Chondrocyte (in vitro differentiated cells): ENCODE results near the gene SALL1. TPM values are rescaled to one million over a fixed set of nuclear protein-coding genes. Genes with fewer than 3 reads are reported as not detected.

ENCODE experiments used
- DNase-seq: peaks from one replicate; pipeline ENCODE4 v3.0.0; 2021; ENCODE audit warnings: mixed read lengths, low spot score
- H3K27ac Mint-ChIP-seq: one replicate; pipeline ENCODE4 v1.8.0; 2021; ENCODE audit warnings: mild to moderate bottlenecking, moderate library complexity, mixed read lengths; ENCODE audit not compliant: unreplicated experiment
- H3K27me3 Mint-ChIP-seq: 2 replicates; pipeline ENCODE4 v1.8.0; 2021; ENCODE audit warnings: low read depth, mixed read lengths
- H3K36me3 Mint-ChIP-seq: 2 replicates; pipeline ENCODE4 v1.8.0; 2021; ENCODE audit warnings: low read depth, mixed read lengths
- H3K4me1 Mint-ChIP-seq: 2 replicates; pipeline ENCODE4 v1.8.0; 2021; ENCODE audit warnings: low read depth, mild to moderate bottlenecking, mixed read lengths
- H3K4me3 Mint-ChIP-seq: one replicate; pipeline ENCODE4 v1.8.0; 2021; ENCODE audit warnings: mild to moderate bottlenecking, moderate library complexity, mixed read lengths; ENCODE audit not compliant: unreplicated experiment
- H3K9me3 Mint-ChIP-seq: 2 replicates; pipeline ENCODE4 v1.8.0; 2021; ENCODE audit warnings: low read depth, mixed read lengths
- total RNA-seq: library from RNA; stranded (reverse); gene quantifications from 3 replicates; pipeline ENCODE4 v1.2.1, GENCODE V29; 2021
- TF ChIP-seq, protein P1 (sequence below): fragments of 200-600 bp; sonication (generic); IDR thresholded peaks from 2 replicates; pipeline ENCODE4 v1.5.0; 2021; ENCODE audit warnings: antibody characterized with exemption, mild to moderate bottlenecking, moderate library complexity

Gene SALL1
- total RNA-seq, 1 donor from 2014 or later: 0.20 TPM

DNA sequence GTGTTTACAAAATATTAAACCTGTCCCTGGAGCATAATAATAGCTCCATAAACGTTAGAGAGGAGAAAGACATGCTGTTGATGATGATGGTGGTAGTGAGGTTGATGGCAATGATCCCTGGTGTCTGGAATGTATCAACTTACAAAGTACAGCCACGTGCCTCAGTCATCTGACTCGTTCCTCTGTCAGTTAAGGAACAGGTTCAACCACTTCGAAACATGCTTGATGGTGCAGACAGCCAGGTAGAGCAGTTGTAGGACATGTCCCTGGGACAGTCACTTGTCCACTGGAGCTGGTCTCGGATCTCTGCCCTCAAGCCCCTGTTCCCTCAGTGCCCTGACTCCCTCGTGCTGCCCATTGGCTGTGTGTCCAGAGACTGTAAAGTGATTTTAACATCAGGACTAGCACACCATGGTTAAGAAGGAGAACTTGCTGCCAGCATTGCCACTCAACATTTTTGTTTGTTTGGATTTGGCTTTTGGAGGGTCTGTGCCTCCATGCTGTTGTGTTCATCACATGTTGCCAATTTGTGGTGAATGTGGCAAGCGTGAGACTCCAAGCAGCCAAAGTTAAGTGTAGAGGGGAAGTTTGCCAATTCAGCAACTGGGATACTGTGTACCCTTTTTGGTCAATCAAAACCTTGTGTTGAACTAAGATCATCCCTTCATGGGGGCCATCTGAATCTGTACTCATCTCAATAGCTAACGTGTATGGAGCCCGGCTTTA is 16.3 kb upstream of the SALL1 start:
- Mint-ChIP-seq H3K27ac (no peak overlapping the region), H3K9me3 (no peaks in the 10 kb centered on the region), H3K36me3 (no peaks in the 10 kb centered on the region), H3K4me3 (no peak overlapping the region), H3K27me3 (peaks cover 4% of the 10 kb centered on the region), H3K4me1 (no peaks in the 10 kb centered on the region)
- TF ChIP-seq, protein P1, sequence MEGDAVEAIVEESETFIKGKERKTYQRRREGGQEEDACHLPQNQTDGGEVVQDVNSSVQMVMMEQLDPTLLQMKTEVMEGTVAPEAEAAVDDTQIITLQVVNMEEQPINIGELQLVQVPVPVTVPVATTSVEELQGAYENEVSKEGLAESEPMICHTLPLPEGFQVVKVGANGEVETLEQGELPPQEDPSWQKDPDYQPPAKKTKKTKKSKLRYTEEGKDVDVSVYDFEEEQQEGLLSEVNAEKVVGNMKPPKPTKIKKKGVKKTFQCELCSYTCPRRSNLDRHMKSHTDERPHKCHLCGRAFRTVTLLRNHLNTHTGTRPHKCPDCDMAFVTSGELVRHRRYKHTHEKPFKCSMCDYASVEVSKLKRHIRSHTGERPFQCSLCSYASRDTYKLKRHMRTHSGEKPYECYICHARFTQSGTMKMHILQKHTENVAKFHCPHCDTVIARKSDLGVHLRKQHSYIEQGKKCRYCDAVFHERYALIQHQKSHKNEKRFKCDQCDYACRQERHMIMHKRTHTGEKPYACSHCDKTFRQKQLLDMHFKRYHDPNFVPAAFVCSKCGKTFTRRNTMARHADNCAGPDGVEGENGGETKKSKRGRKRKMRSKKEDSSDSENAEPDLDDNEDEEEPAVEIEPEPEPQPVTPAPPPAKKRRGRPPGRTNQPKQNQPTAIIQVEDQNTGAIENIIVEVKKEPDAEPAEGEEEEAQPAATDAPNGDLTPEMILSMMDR: no peak
- no peak for DNase-seq

DNA sequence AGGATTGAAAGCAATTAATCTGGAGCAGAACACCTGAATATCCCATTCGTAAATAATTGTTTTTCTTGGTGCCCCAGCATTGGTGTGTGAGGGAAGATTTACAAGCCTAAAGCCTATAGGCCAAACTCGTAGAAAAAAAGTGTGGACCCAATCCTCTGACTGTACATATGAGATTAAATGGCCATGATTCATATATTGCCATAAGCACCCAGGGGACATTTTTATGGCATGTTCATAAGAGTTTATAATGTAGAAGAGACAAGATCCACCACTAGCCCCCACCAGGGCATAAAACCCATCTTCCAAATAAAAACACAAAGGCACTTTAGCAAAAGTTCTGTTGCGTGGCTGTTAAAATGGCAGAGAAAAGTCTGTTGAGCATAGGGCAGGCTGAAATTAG is 15.5 kb upstream of the SALL1 start:
- Mint-ChIP-seq H3K27me3 (peaks cover 4% of the 10 kb centered on the region), H3K27ac (no peak overlapping the region)

DNA sequence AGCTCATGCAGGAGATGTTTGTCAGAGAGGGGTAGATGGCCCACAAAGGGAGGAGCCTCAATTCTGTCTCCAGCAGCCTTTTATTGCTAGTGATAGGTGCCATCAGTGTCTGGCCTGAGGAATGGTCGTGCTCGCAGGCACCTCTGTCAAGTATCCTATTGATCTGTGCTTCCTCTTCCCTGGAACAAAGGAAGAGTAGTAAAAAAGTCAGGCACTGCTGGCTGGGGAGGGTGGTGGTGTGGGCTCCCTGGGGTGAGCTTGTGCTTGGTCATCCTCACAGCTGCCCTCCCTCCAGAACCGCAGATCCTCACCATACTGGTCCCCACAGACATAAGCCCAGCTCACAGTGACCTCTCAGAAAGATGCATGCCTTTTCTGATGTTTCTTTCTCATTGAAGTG is 15.0 kb upstream of the SALL1 start:
- H3K36me3 Mint-ChIP-seq: no peaks in the 10 kb centered on the region
- H3K27ac Mint-ChIP-seq: no peak overlapping the region
- H3K9me3 Mint-ChIP-seq: no peaks in the 10 kb centered on the region
- TF ChIP-seq, protein P1: no peak
- H3K4me1 Mint-ChIP-seq: no peaks in the 10 kb centered on the region
- peaks cover 4% of the 10 kb centered on the region for H3K27me3 Mint-ChIP-seq
- H3K4me3 Mint-ChIP-seq: no peak overlapping the region
- no peak for DNase-seq

More for the DNA sequence above, 15.5 kb upstream of the SALL1 start:
- Mint-ChIP-seq H3K36me3 (no peaks in the 10 kb centered on the region), H3K4me3 (no peak overlapping the region), H3K9me3 (no peaks in the 10 kb centered on the region), H3K4me1 (no peaks in the 10 kb centered on the region)
- TF ChIP-seq, protein P1: no peak
- DNase-seq: no peak

DNA sequence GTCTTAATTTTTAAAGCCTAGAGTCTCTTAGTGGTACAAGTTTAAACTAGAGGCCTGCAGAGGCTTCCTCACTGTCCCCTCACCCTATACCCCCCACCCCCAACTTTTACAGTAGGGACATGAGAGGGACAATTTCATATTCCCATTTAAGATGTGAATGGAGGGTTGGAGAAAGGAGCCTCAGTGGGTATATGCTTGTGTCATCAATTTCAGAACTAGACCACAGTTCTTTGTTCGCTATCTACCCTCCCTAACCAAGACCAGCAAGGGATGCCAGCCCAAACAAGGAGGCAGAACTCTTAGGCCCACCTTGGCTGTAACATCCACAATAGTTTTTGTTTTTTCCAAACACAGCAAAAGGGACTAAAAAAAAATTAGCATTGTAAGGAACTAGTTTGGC is 14.0 kb upstream of the SALL1 start:
- Mint-ChIP-seq H3K27me3 (no peaks in the 10 kb centered on the region), H3K27ac (no peak overlapping the region), H3K4me1 (no peaks in the 10 kb centered on the region), H3K4me3 (no peak overlapping the region), H3K36me3 (no peaks in the 10 kb centered on the region), H3K9me3 (no peaks in the 10 kb centered on the region)
- TF ChIP-seq, protein P1: no peak
- DNase-seq: no peak

DNA sequence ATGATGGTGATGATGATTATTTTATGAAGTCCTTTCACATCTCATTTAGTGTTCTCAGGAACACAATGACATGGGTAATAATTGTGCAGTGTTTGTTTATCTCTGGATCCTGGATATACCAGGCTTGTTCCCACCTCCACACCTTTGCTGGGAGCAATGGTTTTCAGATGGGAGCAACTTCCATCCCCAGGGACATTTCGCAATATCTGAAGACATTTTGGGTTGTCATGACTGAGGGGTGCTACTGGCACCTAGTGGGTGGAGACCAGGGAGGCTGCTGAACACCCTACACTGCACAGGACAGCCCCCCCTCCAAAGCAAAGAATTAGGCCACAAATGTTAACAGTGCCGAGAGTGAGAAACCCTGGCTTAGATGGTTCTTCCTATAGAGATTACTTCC is 13.5 kb upstream of the SALL1 start:
- Mint-ChIP-seq H3K27ac (no peak overlapping the region), H3K9me3 (no peaks in the 10 kb centered on the region), H3K27me3 (peaks cover 3% of the 10 kb centered on the region)

More for the DNA sequence above, 13.5 kb upstream of the SALL1 start:
- no peak for DNase-seq
- Mint-ChIP-seq H3K4me1 (no peaks in the 10 kb centered on the region), H3K4me3 (no peak overlapping the region), H3K36me3 (no peaks in the 10 kb centered on the region)
- TF ChIP-seq, protein P1: no peak
